ENCODE measurements around the gene LNP1. TPM values are rescaled to one million over a fixed set of nuclear protein-coding genes. Genes with fewer than 3 reads are reported as not detected.
A peak's percentile ranks its signal among the peaks of the same experiment; 100 is the strongest.

The LNP1 gene
- total and polyA plus RNA-seq, 12 donors, result 0.71 to 6.5 (median 2.4) TPM

DNA sequence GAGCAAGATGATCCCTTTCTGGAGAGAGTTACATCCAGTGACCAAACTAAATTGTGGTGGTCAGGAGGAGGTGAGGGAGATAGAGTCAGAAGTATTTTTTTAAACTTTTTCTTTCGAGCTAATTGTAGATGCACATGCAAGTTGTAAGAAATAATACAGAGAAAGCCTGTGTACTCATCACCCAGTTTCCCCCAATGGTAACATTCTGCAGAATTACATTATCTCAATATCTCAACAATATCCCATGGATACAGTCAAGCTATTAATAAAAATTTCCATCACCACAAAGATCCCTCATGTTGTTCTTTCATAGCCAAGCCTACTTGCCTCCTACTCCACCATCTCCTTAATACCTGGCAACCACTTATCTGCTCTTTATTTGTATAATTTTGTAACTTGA is 87.8 kb downstream of the LNP1 start:
- WGBS, 4 donors, result 61 to 91% (median 82%) methylated on average over 1 of the region's 1 CpG
- H3K4me1 ChIP-seq (replicated peaks in 1 of 2), result peaks cover 0 to 10% of the 10 kb centered on the region in 2 donors
- no peaks in the 10 kb centered on the region for H3K9me3 ChIP-seq (replicated peaks in 1 of 3)

DNA sequence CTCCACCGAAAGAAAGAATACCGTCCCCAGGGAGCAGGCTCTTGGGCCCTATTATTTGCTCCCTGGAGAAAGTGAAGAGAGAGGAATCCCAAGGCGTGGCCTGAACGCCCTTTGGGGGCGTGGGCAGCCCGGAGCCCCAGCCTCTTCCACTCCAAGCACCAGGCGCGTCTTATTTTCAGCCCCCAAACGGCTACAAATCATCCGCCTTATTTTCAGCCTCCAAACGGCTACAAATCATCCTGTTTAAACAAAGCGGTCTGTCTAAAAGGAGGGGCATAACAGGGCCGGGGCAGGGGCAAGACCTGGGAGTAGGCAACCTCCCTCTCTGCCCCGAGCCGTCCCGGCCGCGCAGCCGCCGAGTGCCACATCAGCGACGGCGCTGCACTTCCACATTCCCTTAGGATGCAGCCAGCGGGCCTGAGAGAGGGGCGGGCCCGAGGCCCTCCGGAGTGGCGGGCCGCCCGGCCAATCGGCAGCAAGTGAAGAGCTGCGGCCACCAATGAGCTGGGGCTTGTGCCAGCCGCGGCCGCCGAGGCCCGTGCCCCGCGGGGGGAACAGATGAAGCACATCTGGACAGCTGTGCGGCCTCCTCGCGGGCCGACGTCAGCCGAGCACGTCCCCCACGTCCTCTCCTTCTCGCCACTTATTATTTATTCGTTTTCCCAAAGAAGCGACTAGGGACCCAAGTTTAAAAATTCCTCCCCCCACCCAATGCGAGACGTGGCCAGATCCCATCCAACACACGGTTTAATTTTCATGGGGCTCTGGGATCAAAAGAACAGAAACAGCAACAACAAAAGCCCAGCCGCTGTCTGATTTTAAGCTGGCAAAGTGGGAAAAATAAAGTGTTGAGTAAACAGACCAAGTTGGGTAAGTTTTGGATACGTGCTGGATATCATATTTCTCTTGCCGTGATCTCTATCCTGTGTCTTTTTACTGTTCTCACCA is 91.0 kb downstream of the LNP1 start, which contains the start of gene TMEM45A:
TMEM45A (plus strand) TSS at position 561 of the 948 bp plus-strand sequence. CDS start 62,593 bp downstream, outside the sequence.
- 0 to 3% (median 0%) methylated on average over 28 to 56 of the region's 56 CpGs for WGBS, 4 donors
- Histone ChIP-seq H3K9me3 (replicated peaks in 1 of 3) (no peaks in the 10 kb centered on the region), H3K36me3 (replicated peaks in 1 of 2) (no peaks in the 10 kb centered on the region), H3K27me3 (no peaks in the 10 kb centered on the region), H3K4me3 (peak within 1 kb of the TSS in 3 of 4 donors; percentile 16 to 78 (median 61)), H3K27ac (peak within 1 kb of the TSS in 4 of 5 donors; percentile 59 to 88 (median 82)), H3K4me1 (replicated peaks in 1 of 2) (peaks cover 3 to 10% of the 10 kb centered on the region in 2 donors)
- intact Hi-C loops (cut with DNase I), result no loop called here
- TF ChIP-seq POLR2A (IDR thresholded peaks at IDR 0.05), result peak; percentile 68 to 91
- TF ChIP-seq, protein P1, sequence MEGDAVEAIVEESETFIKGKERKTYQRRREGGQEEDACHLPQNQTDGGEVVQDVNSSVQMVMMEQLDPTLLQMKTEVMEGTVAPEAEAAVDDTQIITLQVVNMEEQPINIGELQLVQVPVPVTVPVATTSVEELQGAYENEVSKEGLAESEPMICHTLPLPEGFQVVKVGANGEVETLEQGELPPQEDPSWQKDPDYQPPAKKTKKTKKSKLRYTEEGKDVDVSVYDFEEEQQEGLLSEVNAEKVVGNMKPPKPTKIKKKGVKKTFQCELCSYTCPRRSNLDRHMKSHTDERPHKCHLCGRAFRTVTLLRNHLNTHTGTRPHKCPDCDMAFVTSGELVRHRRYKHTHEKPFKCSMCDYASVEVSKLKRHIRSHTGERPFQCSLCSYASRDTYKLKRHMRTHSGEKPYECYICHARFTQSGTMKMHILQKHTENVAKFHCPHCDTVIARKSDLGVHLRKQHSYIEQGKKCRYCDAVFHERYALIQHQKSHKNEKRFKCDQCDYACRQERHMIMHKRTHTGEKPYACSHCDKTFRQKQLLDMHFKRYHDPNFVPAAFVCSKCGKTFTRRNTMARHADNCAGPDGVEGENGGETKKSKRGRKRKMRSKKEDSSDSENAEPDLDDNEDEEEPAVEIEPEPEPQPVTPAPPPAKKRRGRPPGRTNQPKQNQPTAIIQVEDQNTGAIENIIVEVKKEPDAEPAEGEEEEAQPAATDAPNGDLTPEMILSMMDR (IDR thresholded peaks at IDR 0.05), result no peak
- DNase-seq, result peak; percentile 96 to 98 (median 97)

More for the DNA sequence above, 87.8 kb downstream of the LNP1 start:
- DNase-seq, result no peak
- intact Hi-C loops (cut with DNase I), result no loop called here
- H3K4me3 ChIP-seq, result no peak overlapping the region
- no peaks in the 10 kb centered on the region for H3K27me3 ChIP-seq
- H3K27ac ChIP-seq, result no peak overlapping the region
- H3K36me3 ChIP-seq (replicated peaks in 1 of 2), result no peaks in the 10 kb centered on the region
- TF ChIP-seq POLR2A (IDR thresholded peaks at IDR 0.05), result no peak
- TF ChIP-seq, protein P1 (IDR thresholded peaks at IDR 0.05), result no peak

GRCh38 chr3:100496711-100497261 is 95.4 kb downstream of the LNP1 start:
- DNase-seq, result no peak
- Histone ChIP-seq H3K27me3 (no peaks in the 10 kb centered on the region), H3K4me1 (replicated peaks in 1 of 2) (peaks cover 4 to 10% of the 10 kb centered on the region in 2 donors), H3K36me3 (replicated peaks in 1 of 2) (no peaks in the 10 kb centered on the region), H3K9me3 (replicated peaks in 1 of 3) (no peaks in the 10 kb centered on the region), H3K27ac (no peak overlapping the region), H3K4me3 (no peak overlapping the region)
- intact Hi-C loops (cut with DNase I), result no loop called here
- TF ChIP-seq, protein P1 (IDR thresholded peaks at IDR 0.05), result no peak
- no peak for TF ChIP-seq POLR2A (IDR thresholded peaks at IDR 0.05)

- intact Hi-C loops (cut with DNase I), result no loop called here
- no peak for DNase-seq
- Histone ChIP-seq H3K27ac (no peak overlapping the region), H3K4me1 (replicated peaks in 1 of 2) (peaks cover 0 to 4% of the 10 kb centered on the region in 2 donors), H3K27me3 (no peaks in the 10 kb centered on the region), H3K4me3 (no peak overlapping the region), H3K9me3 (replicated peaks in 1 of 3) (no peaks in the 10 kb centered on the region), H3K36me3 (replicated peaks in 1 of 2) (no peaks in the 10 kb centered on the region)
- WGBS, 4 donors, result 87 to 98% (median 94%) methylated on average over 4 of the region's 4 CpGs
- no peak for TF ChIP-seq POLR2A (IDR thresholded peaks at IDR 0.05)
- TF ChIP-seq, protein P1 (IDR thresholded peaks at IDR 0.05), result no peak
Observed at GRCh38 chr3:100499651-100500050, 98.3 kb downstream of the LNP1 start.
